Tibial artery (tissue), 4 donors: ENCODE data around the gene SOCS3.

Experiments used
- DNase-seq, 2 donors: peaks; one replicate each; pipeline ENCODE4 v3.0.0-alpha.2; 2019
- H3K27ac ChIP-seq, 2 donors: fragments of 200-600 bp; sonication (generic) in 1 of 2; 1 replicate in 1 of 2; 2 replicates in 1 of 2; pipeline ENCODE4 v1.5.1; 2018 to 2019; ENCODE audit warnings: mild to moderate bottlenecking in 1 of 2
- H3K27me3 ChIP-seq, 2 donors: fragments of 200-600 bp; sonication (generic) in 1 of 2; one replicate each; pipeline versions ENCODE4 v1.5.1 to v1.6.0; 2016 to 2019
- H3K36me3 ChIP-seq, 3 donors: fragments of 200-600 bp; sonication (generic) in 2 of 3; one replicate each; pipeline ENCODE4 v1.5.1; 2016 to 2019; ENCODE audit warnings: mild to moderate bottlenecking in 2 of 3
- H3K4me1 ChIP-seq, 4 donors: fragments of 200-600 bp; sonication (generic) in 2 of 4; 1 replicate in 3 of 4; 2 replicates in 1 of 4; pipeline ENCODE4 v1.5.1; 2016 to 2019
- H3K4me3 ChIP-seq, 2 donors: fragments of 200-600 bp; sonication (generic) in 1 of 2; 1 replicate in 1 of 2; 2 replicates in 1 of 2; pipeline ENCODE4 v1.5.1; 2018 to 2019; ENCODE audit warnings: mild to moderate bottlenecking in 2 of 2
- H3K9me3 ChIP-seq, 3 donors: fragments of 200-600 bp; sonication (generic) in 1 of 3; one replicate each; pipeline ENCODE4 v1.5.1; 2016 to 2019
- intact Hi-C: fragments of 100-400 bp; cut with DNase I; formaldehyde crosslinking; loops from one replicate; pipeline ENCODE4 v1.15.0; 2023; ENCODE audit warnings: low total_unique reads
- TF ChIP-seq, protein P1 (sequence below), 2 experiments: fragments of 200-600 bp in 1 of 2; fragments of 450-650 bp in 1 of 2; IDR thresholded peaks; one replicate each; pipeline ENCODE4 v1.5.1; 2017 to 2019; ENCODE audit warnings: antibody characterized with exemption in 2 of 2, mild to moderate bottlenecking in 1 of 2, moderate library complexity in 1 of 2

The SOCS3 gene

GRCh38 chr17:78376161-78376560 lies 16.3 kb upstream of the SOCS3 start:
- intact Hi-C loops = no loop called here
- Histone ChIP-seq H3K27ac (no peak overlapping the region), H3K4me3 (no peak overlapping the region), H3K9me3 (no peaks in the 10 kb centered on the region), H3K27me3 (no peaks in the 10 kb centered on the region), H3K4me1 (peaks cover 0 to 40% (median 23%) of the 10 kb centered on the region in 4 donors), H3K36me3 (no peaks in the 10 kb centered on the region)
- DNase-seq = no peak
- TF ChIP-seq, protein P1, sequence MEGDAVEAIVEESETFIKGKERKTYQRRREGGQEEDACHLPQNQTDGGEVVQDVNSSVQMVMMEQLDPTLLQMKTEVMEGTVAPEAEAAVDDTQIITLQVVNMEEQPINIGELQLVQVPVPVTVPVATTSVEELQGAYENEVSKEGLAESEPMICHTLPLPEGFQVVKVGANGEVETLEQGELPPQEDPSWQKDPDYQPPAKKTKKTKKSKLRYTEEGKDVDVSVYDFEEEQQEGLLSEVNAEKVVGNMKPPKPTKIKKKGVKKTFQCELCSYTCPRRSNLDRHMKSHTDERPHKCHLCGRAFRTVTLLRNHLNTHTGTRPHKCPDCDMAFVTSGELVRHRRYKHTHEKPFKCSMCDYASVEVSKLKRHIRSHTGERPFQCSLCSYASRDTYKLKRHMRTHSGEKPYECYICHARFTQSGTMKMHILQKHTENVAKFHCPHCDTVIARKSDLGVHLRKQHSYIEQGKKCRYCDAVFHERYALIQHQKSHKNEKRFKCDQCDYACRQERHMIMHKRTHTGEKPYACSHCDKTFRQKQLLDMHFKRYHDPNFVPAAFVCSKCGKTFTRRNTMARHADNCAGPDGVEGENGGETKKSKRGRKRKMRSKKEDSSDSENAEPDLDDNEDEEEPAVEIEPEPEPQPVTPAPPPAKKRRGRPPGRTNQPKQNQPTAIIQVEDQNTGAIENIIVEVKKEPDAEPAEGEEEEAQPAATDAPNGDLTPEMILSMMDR (IDR thresholded peaks at IDR 0.05) = no peak

DNA sequence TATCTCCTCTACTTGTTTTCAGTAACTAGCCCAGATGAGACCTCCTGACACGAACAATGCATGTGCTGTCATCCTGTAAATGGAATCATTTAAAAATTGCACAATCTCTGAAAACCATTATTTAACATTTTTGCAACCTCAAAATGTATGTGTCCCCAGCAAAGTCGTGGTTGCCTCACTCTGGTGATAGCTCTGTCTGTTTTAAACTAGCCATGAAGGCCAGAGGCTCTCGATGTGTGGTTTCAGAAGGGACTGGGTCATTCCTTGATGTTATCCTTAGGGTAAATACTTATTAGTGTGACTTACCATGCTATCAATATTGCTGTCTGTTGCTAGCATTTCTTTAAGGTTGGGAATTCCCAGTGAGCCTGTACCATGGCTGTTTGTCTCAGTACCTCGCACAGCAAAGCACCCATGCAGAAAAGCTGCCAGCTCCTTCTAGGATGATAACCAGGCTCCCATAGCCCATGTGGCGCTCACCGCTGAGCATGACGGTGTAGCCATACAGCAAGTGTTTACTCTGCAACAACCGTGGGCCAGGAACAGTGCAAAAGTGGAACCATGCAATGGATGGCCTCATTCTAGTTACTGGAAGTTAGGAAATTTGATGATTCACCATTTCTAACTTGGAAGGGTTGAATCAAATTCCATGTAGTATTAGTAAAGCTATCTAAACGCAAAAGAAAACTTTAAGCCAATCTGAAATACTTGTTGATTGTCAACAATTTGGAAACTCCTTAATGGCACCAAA lies 15.7 kb upstream of the SOCS3 start:
- TF ChIP-seq, protein P1 (IDR thresholded peaks at IDR 0.05) = no peak
- H3K9me3 ChIP-seq = no peaks in the 10 kb centered on the region
- no peaks in the 10 kb centered on the region for H3K36me3 ChIP-seq
- H3K4me1 ChIP-seq = peaks cover 0 to 34% (median 21%) of the 10 kb centered on the region in 4 donors
- peak in 1 of 2 donors; percentile 60 for DNase-seq
- intact Hi-C loops = no loop called here
- no peak overlapping the region for H3K27ac ChIP-seq
- no peak overlapping the region for H3K4me3 ChIP-seq
- no peaks in the 10 kb centered on the region for H3K27me3 ChIP-seq

DNA sequence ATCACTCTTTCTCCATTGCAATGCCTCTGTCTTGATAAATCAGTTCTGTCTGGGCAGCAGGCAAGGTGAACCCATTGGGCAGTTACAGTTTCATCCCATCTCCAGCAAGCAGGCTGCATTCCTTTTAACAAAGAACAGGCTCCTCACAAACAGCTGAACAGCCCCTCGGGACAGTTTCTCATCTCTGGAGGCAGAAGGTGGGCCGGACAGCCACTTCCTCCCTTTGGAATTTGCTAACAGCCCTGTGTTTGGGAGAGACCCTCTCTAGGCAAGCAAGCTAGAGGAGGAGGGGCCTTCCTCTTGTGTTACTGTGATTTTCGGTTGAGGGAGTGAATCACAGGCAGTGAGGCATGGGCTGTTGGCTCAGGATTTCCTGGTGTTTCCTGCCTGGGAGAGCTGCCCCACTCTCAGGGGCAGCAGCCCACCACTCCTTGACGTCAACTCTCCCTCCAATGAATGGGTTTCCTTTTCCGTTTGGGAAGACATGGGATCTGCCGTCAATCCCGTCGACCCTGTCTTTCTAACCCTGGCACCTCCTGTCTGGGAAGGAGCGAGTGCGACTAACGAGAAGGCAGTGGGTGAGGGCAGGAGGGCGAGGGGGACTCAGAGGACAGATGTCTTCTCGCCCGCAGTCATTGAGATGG lies 14.9 kb upstream of the SOCS3 start:
- H3K27me3 ChIP-seq = no peaks in the 10 kb centered on the region
- no peak overlapping the region for H3K27ac ChIP-seq
- H3K9me3 ChIP-seq = no peaks in the 10 kb centered on the region
- DNase-seq = no peak
- peaks cover 0 to 26% (median 16%) of the 10 kb centered on the region in 4 donors for H3K4me1 ChIP-seq
- intact Hi-C loops = no loop called here
- TF ChIP-seq, protein P1 (IDR thresholded peaks at IDR 0.05) = no peak
- no peak overlapping the region for H3K4me3 ChIP-seq
- no peaks in the 10 kb centered on the region for H3K36me3 ChIP-seq

- no peak overlapping the region for H3K27ac ChIP-seq
- intact Hi-C loops = no loop called here
- H3K27me3 ChIP-seq = no peaks in the 10 kb centered on the region
- no peak for DNase-seq
- H3K4me1 ChIP-seq = peaks cover 0 to 20% (median 10%) of the 10 kb centered on the region in 4 donors
- no peaks in the 10 kb centered on the region for H3K36me3 ChIP-seq
- TF ChIP-seq, protein P1 (IDR thresholded peaks at IDR 0.05) = no peak
- no peaks in the 10 kb centered on the region for H3K9me3 ChIP-seq
- no peak overlapping the region for H3K4me3 ChIP-seq
Measured at GRCh38 chr17:78374189-78374588, 14.3 kb upstream of the SOCS3 start.

DNA sequence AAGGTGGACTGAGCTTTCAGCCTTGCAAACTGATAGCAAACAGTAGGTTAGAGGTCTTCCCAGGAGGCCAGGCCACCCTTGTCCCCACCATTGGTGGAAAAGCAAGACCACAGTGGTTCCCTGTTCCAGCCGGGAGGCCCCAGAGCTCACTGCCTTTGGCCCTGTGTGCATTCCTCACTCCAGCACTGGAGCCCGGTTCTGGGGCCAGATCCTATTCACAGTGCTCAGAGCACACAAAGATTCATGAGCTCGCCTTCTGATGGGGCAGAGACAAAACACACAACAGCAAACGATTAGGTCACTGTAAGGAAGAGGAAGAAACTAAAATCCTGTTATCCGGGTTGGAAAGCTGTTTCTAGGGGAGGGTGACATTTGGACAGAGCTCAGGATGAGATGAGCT lies 13.0 kb upstream of the SOCS3 start:
- Histone ChIP-seq H3K36me3 (no peaks in the 10 kb centered on the region), H3K27me3 (no peaks in the 10 kb centered on the region), H3K27ac (no peak overlapping the region), H3K4me3 (no peak overlapping the region), H3K4me1 (peaks cover 0 to 15% (median 6%) of the 10 kb centered on the region in 4 donors), H3K9me3 (no peaks in the 10 kb centered on the region)
- TF ChIP-seq, protein P1 (IDR thresholded peaks at IDR 0.05) = no peak
- no peak for DNase-seq
- intact Hi-C loops = no loop called here
